ENCODE data around the gene PTRH1. TPM values are rescaled to one million over a fixed set of nuclear protein-coding genes. Genes with fewer than 3 reads are reported as not detected.

PTRH1 gene
- total RNA-seq, 4 donors from 2014 or later: 7.4 to 58.4 (median 41.6) TPM

- DNase-seq (ENCODE audit: low spot score in 2 of 2): no peak
- H3K9me3 ChIP-seq: no peaks in the 10 kb centered on the region
- no peak overlapping the region for H3K4me3 ChIP-seq
- H3K36me3 ChIP-seq: peaks cover 47% of the 10 kb centered on the region
- no peaks in the 10 kb centered on the region for H3K27me3 ChIP-seq
- whole genome bisulfite sequencing: 86% methylated on average over 9 of the region's 13 CpGs
- TF ChIP-seq POLR2A (IDR thresholded peaks at IDR 0.05) (no peak), EP300 (IDR thresholded peaks at IDR 0.05) (no peak)
- no peaks in the 10 kb centered on the region for H3K4me1 ChIP-seq
- no peak overlapping the region for H3K27ac ChIP-seq
These were observed 26.0 kb downstream of the PTRH1 start for GRCh38 chr9:127689329-127690000.

- H3K9me3 ChIP-seq: no peaks in the 10 kb centered on the region
- H3K4me1 ChIP-seq: no peaks in the 10 kb centered on the region
- H3K36me3 ChIP-seq: peaks cover 66% of the 10 kb centered on the region
- H3K4me3 ChIP-seq: no peak overlapping the region
- WGBS: 73% methylated on average over 6 of the region's 6 CpGs
- no peaks in the 10 kb centered on the region for H3K27me3 ChIP-seq
- no peak overlapping the region for H3K27ac ChIP-seq
- TF ChIP-seq POLR2AphosphoS5 (IDR thresholded peaks at IDR 0.05): no peak
- no peak for TF ChIP-seq CTCF (IDR thresholded peaks at IDR 0.05)
- TF ChIP-seq EP300 (IDR thresholded peaks at IDR 0.05): no peak
- TF ChIP-seq POLR2A (IDR thresholded peaks at IDR 0.05): no peak
- DNase-seq (ENCODE audit: low spot score in 2 of 2): no peak
These were observed 28.7 kb downstream of the PTRH1 start for GRCh38 chr9:127686461-127687393.

GRCh38 chr9:127684576-127684975 lies 30.9 kb downstream of the PTRH1 start:
- no peak overlapping the region for H3K4me3 ChIP-seq
- H3K4me1 ChIP-seq: no peaks in the 10 kb centered on the region
- no peak overlapping the region for H3K27ac ChIP-seq
- 75% methylated on average over 4 of the region's 4 CpGs for WGBS
- H3K36me3 ChIP-seq: peaks cover 63% of the 10 kb centered on the region
- TF ChIP-seq CTCF (IDR thresholded peaks at IDR 0.05): no peak
- no peak for TF ChIP-seq POLR2A (IDR thresholded peaks at IDR 0.05)
- TF ChIP-seq EP300 (IDR thresholded peaks at IDR 0.05): no peak
- TF ChIP-seq POLR2AphosphoS5 (IDR thresholded peaks at IDR 0.05): no peak
- H3K27me3 ChIP-seq: no peaks in the 10 kb centered on the region
- no peak for DNase-seq (ENCODE audit: low spot score in 2 of 2)
- H3K9me3 ChIP-seq: no peaks in the 10 kb centered on the region

GRCh38 chr9:127683723-127684122 lies 31.7 kb downstream of the PTRH1 start:
- DNase-seq (ENCODE audit: low spot score in 2 of 2): no peak
- TF ChIP-seq EP300 (IDR thresholded peaks at IDR 0.05): no peak
- no peak for TF ChIP-seq POLR2A (IDR thresholded peaks at IDR 0.05)
- no peak for TF ChIP-seq POLR2AphosphoS5 (IDR thresholded peaks at IDR 0.05)
- TF ChIP-seq CTCF (IDR thresholded peaks at IDR 0.05): no peak
- WGBS: 86% methylated on average over 5 of the region's 5 CpGs
- H3K9me3 ChIP-seq: no peaks in the 10 kb centered on the region
- no peak overlapping the region for H3K27ac ChIP-seq
- H3K4me1 ChIP-seq: no peaks in the 10 kb centered on the region
- H3K27me3 ChIP-seq: no peaks in the 10 kb centered on the region
- no peak overlapping the region for H3K4me3 ChIP-seq
- H3K36me3 ChIP-seq: peaks cover 61% of the 10 kb centered on the region

- peaks cover 66% of the 10 kb centered on the region for H3K36me3 ChIP-seq
- no peaks in the 10 kb centered on the region for H3K9me3 ChIP-seq
- WGBS: 86% methylated on average over 22 of the region's 23 CpGs
- H3K4me1 ChIP-seq: no peaks in the 10 kb centered on the region
- no peak for TF ChIP-seq POLR2AphosphoS5 (IDR thresholded peaks at IDR 0.05)
- H3K4me3 ChIP-seq: no peak overlapping the region
- no peak overlapping the region for H3K27ac ChIP-seq
- no peak for DNase-seq (ENCODE audit: low spot score in 2 of 2)
- H3K27me3 ChIP-seq: no peaks in the 10 kb centered on the region
These were observed 32.9 kb downstream of the PTRH1 start for GRCh38 chr9:127682351-127683136.

Measured in suprapubic skin (tissue), 4 donors.